CD4-positive, alpha-beta memory T cell (primary cell): Measurements from ENCODE around the gene RGS7. TPM values are rescaled to one million over a fixed set of nuclear protein-coding genes. Genes with fewer than 3 reads are reported as not detected.

Source experiments
- CTCF ChIA-PET: fragments of 350-600 bp; sonication (Branson Sonifier 250); formaldehyde crosslinking; loops from one replicate; lab custom pipeline; 2021; ENCODE audit warnings: inconsistent platforms; ENCODE audit not compliant: partially characterized antibody; lab: Charles Lee
- POLR2A ChIA-PET: fragments of 350-600 bp; sonication (Branson Sonifier 250); formaldehyde crosslinking; loops from one replicate; lab custom pipeline; 2021; ENCODE audit not compliant: partially characterized antibody; lab: Charles Lee
- DNase-seq, 5 donors: peaks; one replicate each; pipeline versions ENCODE4 v3.0.0 to v3.0.0-alpha.2; 2020 to 2022; ENCODE audit warnings: mixed read lengths in 1 of 5
- H3K27ac ChIP-seq: one replicate; pipeline ENCODE4 v1.7.0; 2013; ENCODE audit warnings: low read depth, low read length
- H3K27me3 ChIP-seq: 2 replicates; pipeline ENCODE4 v1.7.0; 2013; ENCODE audit warnings: mild to moderate bottlenecking, low read length, moderate library complexity; ENCODE audit not compliant: insufficient read depth
- H3K36me3 ChIP-seq: 2 replicates; pipeline ENCODE4 v1.7.0; 2013; ENCODE audit warnings: mild to moderate bottlenecking, low read length, moderate library complexity; ENCODE audit not compliant: insufficient read depth
- H3K4me1 ChIP-seq: 2 replicates; pipeline ENCODE4 v1.7.0; 2013; ENCODE audit warnings: mild to moderate bottlenecking, low read length, moderate library complexity; ENCODE audit not compliant: insufficient read depth
- H3K4me3 ChIP-seq, 2 donors: one replicate each; pipeline ENCODE4 v1.7.0; 2013; ENCODE audit warnings: low read length in 2 of 2, mild to moderate bottlenecking in 1 of 2
- H3K9me3 ChIP-seq, 2 donors: one replicate each; pipeline ENCODE4 v1.7.0; 2013; ENCODE audit warnings: low read length in 2 of 2, control low read depth in 1 of 2; ENCODE audit not compliant: control insufficient read depth in 1 of 2
- H3K27ac Mint-ChIP-seq, 7 donors: one replicate each; pipeline ENCODE4 v1.8.0; 2020 to 2021; ENCODE audit warnings: mixed read lengths in 7 of 7, mild to moderate bottlenecking in 6 of 7, inconsistent platforms in 3 of 7, moderate library complexity in 3 of 7
- H3K27me3 Mint-ChIP-seq, 2 donors: one replicate each; pipeline ENCODE4 v1.8.0; 2020 to 2021; ENCODE audit warnings: mixed read lengths in 2 of 2
- H3K36me3 Mint-ChIP-seq, 2 donors: one replicate each; pipeline ENCODE4 v1.8.0; 2020 to 2021; ENCODE audit warnings: mixed read lengths in 2 of 2, inconsistent platforms in 1 of 2, mild to moderate bottlenecking in 1 of 2
- H3K4me1 Mint-ChIP-seq, 4 donors: one replicate each; pipeline ENCODE4 v1.8.0; 2020 to 2021; ENCODE audit warnings: mixed read lengths in 4 of 4, mild to moderate bottlenecking in 1 of 4
- H3K4me3 Mint-ChIP-seq, 8 donors: one replicate each; pipeline ENCODE4 v1.8.0; 2020 to 2021; ENCODE audit warnings: mixed read lengths in 8 of 8, mild to moderate bottlenecking in 7 of 8, moderate library complexity in 6 of 8, inconsistent platforms in 3 of 8
- H3K9me3 Mint-ChIP-seq, 8 donors: one replicate each; pipeline ENCODE4 v1.8.0; 2020 to 2021; ENCODE audit warnings: mixed read lengths in 8 of 8, mild to moderate bottlenecking in 5 of 8, inconsistent platforms in 3 of 8, moderate library complexity in 1 of 8
- intact Hi-C: fragments of 100-400 bp; cut with micrococcal nuclease; formaldehyde crosslinking; loops from one replicate; pipeline ENCODE4 v1.15.1; 2023
- polyA plus RNA-seq, 2 donors: library from polyadenylated mRNA; unstranded; fragments of 300-500 nt; fragmentation: Illumina TruSeq; gene quantifications; one replicate each; pipeline ENCODE4 v1.2.3, GENCODE V29; 2021
- total RNA-seq, 2 experiments: library from RNA; stranded (reverse); gene quantifications; one replicate each; pipeline ENCODE4 v1.2.3, GENCODE V29; 2021

The RGS7 gene
- total and polyA plus RNA-seq, 4 experiments from 2014 or later, result not detected

DNA sequence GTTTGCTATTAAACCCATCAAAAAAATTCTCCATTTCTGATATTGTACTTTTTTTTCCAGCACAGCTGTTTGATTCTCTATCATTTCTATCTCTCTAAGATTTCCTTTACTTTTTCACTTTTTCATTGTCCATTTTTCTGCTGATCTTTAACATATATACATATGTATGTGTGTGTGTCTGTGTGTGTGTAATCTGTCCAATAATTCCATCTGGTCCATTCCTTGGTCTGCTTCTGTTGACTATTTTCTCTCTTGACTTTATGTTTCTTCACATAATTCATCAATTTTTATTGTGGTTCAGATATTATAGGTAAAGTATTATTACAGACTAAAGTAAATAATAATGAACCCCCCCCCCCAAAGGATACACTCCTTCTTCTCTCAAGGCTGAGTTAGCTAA, 84.2 kb downstream of the RGS7 start:
- H3K27me3 ChIP-seq, result no peaks in the 10 kb centered on the region
- H3K36me3 ChIP-seq, result no peaks in the 10 kb centered on the region
- no peak overlapping the region for H3K27ac Mint-ChIP-seq
- no peak for DNase-seq
- H3K4me1 Mint-ChIP-seq, result no peaks in the 10 kb centered on the region
- no peaks in the 10 kb centered on the region for H3K27me3 Mint-ChIP-seq
- H3K36me3 Mint-ChIP-seq, result no peaks in the 10 kb centered on the region
- intact Hi-C loops, result no loop called here
- H3K4me1 ChIP-seq, result no peaks in the 10 kb centered on the region
- no peak overlapping the region for H3K4me3 Mint-ChIP-seq
- no peaks in the 10 kb centered on the region for H3K9me3 ChIP-seq
- H3K27ac ChIP-seq, result no peak overlapping the region
- CTCF ChIA-PET, result no interaction called here
- POLR2A ChIA-PET, result interaction anchor here (0.5 kb wide), 1 partner anchor 11 kb away, joined by 3 read pairs; no protein-coding TSS in a partner anchor
- no peak overlapping the region for H3K4me3 ChIP-seq
- peaks cover 0 to 30% (median 22%) of the 10 kb centered on the region in 8 donors for H3K9me3 Mint-ChIP-seq

DNA sequence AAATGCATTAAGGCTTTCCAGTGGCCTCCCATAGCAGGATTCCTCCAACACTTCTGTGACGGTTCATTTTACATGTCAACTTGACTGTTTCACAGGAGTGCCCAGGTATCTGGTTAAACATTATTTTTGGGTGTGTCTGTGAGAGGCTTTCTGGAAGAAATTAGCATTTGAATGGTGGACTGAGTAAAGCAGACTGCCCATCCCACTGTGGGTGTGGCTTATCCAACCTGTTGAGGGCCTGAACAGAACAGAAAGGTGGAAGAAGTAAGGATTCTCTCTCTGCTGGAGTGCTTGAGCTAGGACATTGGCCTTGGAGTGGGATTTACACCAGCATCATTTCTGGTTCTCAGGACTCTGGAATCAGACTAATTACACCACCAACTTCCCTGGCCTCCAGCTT, 85.6 kb downstream of the RGS7 start:
- Mint-ChIP-seq H3K36me3 (no peaks in the 10 kb centered on the region), H3K27ac (no peak overlapping the region), H3K4me3 (no peak overlapping the region), H3K4me1 (no peaks in the 10 kb centered on the region), H3K9me3 (peaks cover 0 to 35% (median 22%) of the 10 kb centered on the region in 8 donors), H3K27me3 (no peaks in the 10 kb centered on the region)
- Histone ChIP-seq H3K9me3 (no peaks in the 10 kb centered on the region), H3K36me3 (no peaks in the 10 kb centered on the region), H3K4me1 (no peaks in the 10 kb centered on the region), H3K27ac (no peak overlapping the region), H3K4me3 (no peak overlapping the region), H3K27me3 (no peaks in the 10 kb centered on the region)
- no peak for DNase-seq
- CTCF ChIA-PET, result no interaction called here
- intact Hi-C loops, result no loop called here
- POLR2A ChIA-PET, result no interaction called here

DNA sequence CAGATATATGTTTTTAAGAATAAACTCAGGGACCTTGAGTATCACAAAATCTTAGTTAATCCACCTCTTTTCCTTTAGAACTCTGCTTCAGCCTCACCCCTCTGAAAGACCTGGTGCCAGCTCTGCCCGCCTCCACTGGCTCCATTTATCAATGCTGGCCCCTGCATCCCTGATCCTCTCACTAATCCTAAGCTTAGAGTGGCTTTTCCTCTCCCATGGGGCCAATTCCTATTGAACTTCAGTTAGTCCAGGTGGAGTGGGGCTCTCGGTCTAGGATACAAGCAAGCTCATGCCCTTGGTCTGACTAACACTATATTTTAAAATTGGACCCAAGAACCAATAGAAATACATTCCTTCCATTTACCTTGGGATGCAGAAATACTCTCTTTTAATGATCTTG, 87.0 kb downstream of the RGS7 start:
- H3K27me3 ChIP-seq, result no peaks in the 10 kb centered on the region
- H3K4me1 ChIP-seq, result no peaks in the 10 kb centered on the region
- Mint-ChIP-seq H3K4me3 (no peak overlapping the region), H3K27me3 (no peaks in the 10 kb centered on the region), H3K4me1 (no peaks in the 10 kb centered on the region), H3K36me3 (no peaks in the 10 kb centered on the region), H3K27ac (no peak overlapping the region), H3K9me3 (peaks cover 0 to 35% (median 22%) of the 10 kb centered on the region in 8 donors)
- POLR2A ChIA-PET, result no interaction called here
- CTCF ChIA-PET, result no interaction called here
- H3K4me3 ChIP-seq, result no peak overlapping the region
- intact Hi-C loops, result no loop called here
- no peak overlapping the region for H3K27ac ChIP-seq
- H3K9me3 ChIP-seq, result no peaks in the 10 kb centered on the region
- H3K36me3 ChIP-seq, result no peaks in the 10 kb centered on the region
- no peak for DNase-seq

DNA sequence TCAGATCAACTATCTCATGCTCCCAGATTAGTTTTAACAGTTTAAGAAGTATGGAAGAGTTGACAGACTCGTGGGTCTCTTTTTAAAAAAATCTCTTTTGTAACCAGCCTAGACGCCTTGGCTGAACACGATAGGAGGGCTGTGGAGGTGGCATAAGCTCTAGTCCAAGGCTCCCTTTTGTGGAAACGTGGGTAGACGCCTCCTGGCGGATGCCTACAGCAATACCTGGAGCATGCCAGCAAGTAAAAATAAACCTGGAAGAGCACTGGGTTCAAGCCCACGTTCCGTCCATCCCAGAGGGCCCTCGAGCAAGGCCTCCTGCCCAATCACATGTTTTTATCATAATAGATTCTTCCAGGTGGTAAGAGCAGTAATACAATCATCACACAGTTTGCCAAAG, 87.9 kb downstream of the RGS7 start:
- no peaks in the 10 kb centered on the region for H3K9me3 ChIP-seq
- H3K36me3 Mint-ChIP-seq, result no peaks in the 10 kb centered on the region
- H3K27ac Mint-ChIP-seq, result no peak overlapping the region
- H3K27me3 ChIP-seq, result no peaks in the 10 kb centered on the region
- no peak overlapping the region for H3K27ac ChIP-seq
- intact Hi-C loops, result no loop called here
- CTCF ChIA-PET, result no interaction called here
- H3K4me3 ChIP-seq, result no peak overlapping the region
- H3K27me3 Mint-ChIP-seq, result no peaks in the 10 kb centered on the region
- no peak for DNase-seq
- no peaks in the 10 kb centered on the region for H3K4me1 Mint-ChIP-seq
- no peaks in the 10 kb centered on the region for H3K4me1 ChIP-seq
- no peak overlapping the region for H3K4me3 Mint-ChIP-seq
- H3K36me3 ChIP-seq, result no peaks in the 10 kb centered on the region
- H3K9me3 Mint-ChIP-seq, result peaks cover 0 to 32% (median 19%) of the 10 kb centered on the region in 8 donors
- POLR2A ChIA-PET, result no interaction called here

DNA sequence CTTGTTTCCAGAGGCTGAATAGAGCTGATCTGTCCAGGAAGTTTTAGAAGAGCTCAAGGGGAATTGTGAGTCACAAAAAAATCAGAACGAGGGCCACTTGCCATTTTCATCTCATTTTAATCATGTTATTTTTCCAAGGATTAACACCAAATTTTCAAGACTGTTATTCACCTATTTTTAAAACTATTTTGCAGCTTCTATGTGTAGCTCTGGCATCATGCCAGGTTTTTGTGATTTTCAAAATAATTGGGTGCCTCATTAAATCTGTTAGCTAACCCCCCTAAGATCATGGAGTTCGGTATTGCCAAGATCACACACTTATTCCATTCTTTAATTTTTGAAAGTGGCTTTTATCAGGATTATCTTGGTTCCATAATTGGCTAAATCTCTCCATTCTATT, 90.9 kb downstream of the RGS7 start:
- CTCF ChIA-PET, result no interaction called here
- DNase-seq, result no peak
- H3K9me3 Mint-ChIP-seq, result peaks cover 0 to 10% (median 2%) of the 10 kb centered on the region in 8 donors

DNA sequence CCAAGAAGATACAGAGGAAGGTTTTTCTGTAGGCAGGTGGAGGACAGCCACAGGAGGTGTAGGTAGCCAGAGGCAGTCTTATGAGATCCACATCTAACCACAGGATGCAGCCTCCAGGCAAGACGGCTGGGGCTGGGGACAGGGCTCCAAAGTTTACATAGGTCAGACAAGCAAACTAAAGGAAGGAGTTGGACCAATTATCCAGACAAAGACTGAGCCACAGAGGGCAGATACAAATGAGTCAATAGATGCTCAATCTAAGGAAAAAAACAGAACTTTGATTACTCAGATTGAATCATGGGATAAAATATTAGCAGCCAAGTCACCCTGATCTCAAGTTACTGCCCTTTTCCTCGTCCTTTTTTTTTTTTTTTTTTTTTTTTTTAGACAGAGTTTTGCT, 91.6 kb downstream of the RGS7 start:
- CTCF ChIA-PET, result no interaction called here
- peaks cover 0 to 10% (median 2%) of the 10 kb centered on the region in 8 donors for H3K9me3 Mint-ChIP-seq
- POLR2A ChIA-PET, result no interaction called here

More for the DNA sequence above, 90.9 kb downstream of the RGS7 start:
- no peaks in the 10 kb centered on the region for H3K27me3 ChIP-seq
- H3K4me1 ChIP-seq, result no peaks in the 10 kb centered on the region
- Mint-ChIP-seq H3K27ac (no peak overlapping the region), H3K4me1 (no peaks in the 10 kb centered on the region), H3K36me3 (no peaks in the 10 kb centered on the region), H3K27me3 (no peaks in the 10 kb centered on the region), H3K4me3 (no peak overlapping the region)
- no peaks in the 10 kb centered on the region for H3K9me3 ChIP-seq
- no peak overlapping the region for H3K27ac ChIP-seq
- H3K36me3 ChIP-seq, result no peaks in the 10 kb centered on the region
- no peak overlapping the region for H3K4me3 ChIP-seq
- intact Hi-C loops, result no loop called here
- POLR2A ChIA-PET, result no interaction called here

DNA sequence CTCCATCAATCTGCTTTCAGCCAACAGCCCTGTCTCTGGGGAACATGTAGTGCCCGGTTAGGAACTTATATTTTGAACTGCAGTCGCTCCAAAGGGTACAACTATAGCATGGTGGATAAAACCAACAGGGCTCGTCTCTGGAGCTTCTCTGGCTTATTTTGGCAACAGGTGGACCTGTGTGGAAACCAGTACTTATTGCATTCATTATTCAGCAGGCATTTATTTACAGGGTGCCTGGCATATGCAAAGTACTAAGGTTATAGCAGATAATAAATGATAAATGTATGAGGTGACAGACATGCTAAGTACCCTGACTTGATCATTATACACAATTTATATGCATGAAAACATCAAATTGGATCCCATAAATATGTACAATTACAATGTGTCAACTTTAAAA, 93.7 kb downstream of the RGS7 start:
- Histone ChIP-seq H3K4me1 (no peaks in the 10 kb centered on the region), H3K4me3 (no peak overlapping the region), H3K27ac (no peak overlapping the region), H3K9me3 (no peaks in the 10 kb centered on the region), H3K27me3 (no peaks in the 10 kb centered on the region), H3K36me3 (no peaks in the 10 kb centered on the region)
- peaks cover 0 to 10% (median under 1%) of the 10 kb centered on the region in 8 donors for H3K9me3 Mint-ChIP-seq
- no peaks in the 10 kb centered on the region for H3K36me3 Mint-ChIP-seq
- ChIA-PET POLR2A (no interaction called here), CTCF (interaction anchor here (1.4 kb wide), 1 partner anchor 12 kb away, joined by 3 read pairs; no protein-coding TSS in a partner anchor)
- no peaks in the 10 kb centered on the region for H3K4me1 Mint-ChIP-seq
- intact Hi-C loops, result no loop called here
- no peak overlapping the region for H3K27ac Mint-ChIP-seq
- H3K4me3 Mint-ChIP-seq, result no peak overlapping the region
- no peaks in the 10 kb centered on the region for H3K27me3 Mint-ChIP-seq
- DNase-seq, result no peak

More for the DNA sequence above, 91.6 kb downstream of the RGS7 start:
- no peaks in the 10 kb centered on the region for H3K27me3 Mint-ChIP-seq
- H3K36me3 Mint-ChIP-seq, result no peaks in the 10 kb centered on the region
- Histone ChIP-seq H3K27ac (no peak overlapping the region), H3K27me3 (no peaks in the 10 kb centered on the region), H3K4me3 (no peak overlapping the region), H3K4me1 (no peaks in the 10 kb centered on the region), H3K36me3 (no peaks in the 10 kb centered on the region), H3K9me3 (no peaks in the 10 kb centered on the region)
- intact Hi-C loops, result no loop called here
- no peaks in the 10 kb centered on the region for H3K4me1 Mint-ChIP-seq
- H3K27ac Mint-ChIP-seq, result no peak overlapping the region
- H3K4me3 Mint-ChIP-seq, result no peak overlapping the region
- DNase-seq, result no peak

DNA sequence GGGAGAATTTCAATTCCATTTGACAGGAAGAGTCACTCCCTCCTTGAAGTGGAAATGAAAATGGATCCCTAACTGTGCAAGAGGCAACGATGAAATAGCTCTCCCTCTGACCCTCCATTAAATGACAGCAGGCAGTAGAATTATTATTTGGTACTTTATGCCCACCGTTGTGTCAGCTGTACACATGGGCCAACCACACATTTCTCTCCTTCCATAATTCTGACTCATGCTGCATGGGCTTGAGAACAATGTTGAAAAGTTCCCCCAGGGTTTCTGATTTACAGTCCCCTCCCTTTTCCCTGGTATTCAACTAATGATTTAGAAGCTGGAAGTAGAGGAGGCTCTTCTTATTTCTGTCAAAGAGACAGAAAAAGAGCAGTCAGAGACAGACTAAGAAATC, 103.5 kb downstream of the RGS7 start:
- Mint-ChIP-seq H3K4me1 (no peaks in the 10 kb centered on the region), H3K27ac (no peak overlapping the region)
- intact Hi-C loops, result no loop called here

More for the DNA sequence above, 103.5 kb downstream of the RGS7 start:
- H3K4me3 Mint-ChIP-seq, result no peak overlapping the region
- CTCF ChIA-PET, result no interaction called here
- no peaks in the 10 kb centered on the region for H3K27me3 ChIP-seq
- H3K4me1 ChIP-seq, result no peaks in the 10 kb centered on the region
- H3K9me3 Mint-ChIP-seq, result peaks cover 1 to 28% (median 10%) of the 10 kb centered on the region in 8 donors
- H3K36me3 ChIP-seq, result no peaks in the 10 kb centered on the region
- H3K4me3 ChIP-seq, result no peak overlapping the region
- no peaks in the 10 kb centered on the region for H3K9me3 ChIP-seq
- no peak for DNase-seq
- H3K27me3 Mint-ChIP-seq, result no peaks in the 10 kb centered on the region
- POLR2A ChIA-PET, result no interaction called here
- H3K27ac ChIP-seq, result no peak overlapping the region
- no peaks in the 10 kb centered on the region for H3K36me3 Mint-ChIP-seq
